ENCODE results near the gene TCF21.
"Not testable (repeated sequence)": the region's sequence is repeated elsewhere in the genome, so short reads cannot be mapped to it uniquely, and the experiment has no call there.

GRCh38 chr6:133861337-133861736, 27.6 kb upstream of the TCF21 start:
- TF ChIP-seq CTCF, POLR2A (IDR thresholded peaks at IDR 0.05): not testable (repeated sequence)
